Liver (tissue), 9 donors: ENCODE measurements around the gene SLC6A18. TPM values are rescaled to one million over a fixed set of nuclear protein-coding genes. Genes with fewer than 3 reads are reported as not detected.

ENCODE experiments used
- DNase-seq: peaks from one replicate; pipeline ENCODE4 v3.0.0-alpha.2; 2017; ENCODE audit warnings: low spot score
- H3K27ac ChIP-seq, 2 donors: one replicate each; pipeline ENCODE4 v1.7.0; 2013; ENCODE audit warnings: inconsistent platforms in 2 of 2, low read length in 2 of 2, control low read depth in 1 of 2, low read depth in 1 of 2, mild to moderate bottlenecking in 1 of 2
- H3K27me3 ChIP-seq, 4 donors: one replicate each; pipeline versions ENCODE4 v1.6.1 to v1.7.0; 2013; ENCODE audit warnings: low read length in 3 of 4, inconsistent platforms in 1 of 4, mild to moderate bottlenecking in 1 of 4, moderate library complexity in 1 of 4; ENCODE audit not compliant: control insufficient read depth in 4 of 4, insufficient read depth in 4 of 4
- H3K36me3 ChIP-seq, 4 donors: one replicate each; pipeline versions ENCODE4 v1.6.1 to v1.7.0; 2013; ENCODE audit warnings: low read length in 3 of 4, mild to moderate bottlenecking in 3 of 4, low read depth in 1 of 4, moderate library complexity in 1 of 4; ENCODE audit not compliant: control insufficient read depth in 4 of 4, insufficient read depth in 3 of 4
- H3K4me1 ChIP-seq, 4 donors: one replicate each; pipeline versions ENCODE4 v1.6.1 to v1.7.0; 2013; ENCODE audit warnings: low read length in 3 of 4, mild to moderate bottlenecking in 3 of 4, moderate library complexity in 1 of 4; ENCODE audit not compliant: control insufficient read depth in 4 of 4, insufficient read depth in 4 of 4
- H3K4me3 ChIP-seq, 3 donors: one replicate each; pipeline versions ENCODE4 v1.6.1 to v1.7.0; 2013; ENCODE audit warnings: low read length in 3 of 3, control low read depth in 1 of 3, low read depth in 1 of 3, mild to moderate bottlenecking in 1 of 3
- H3K9ac ChIP-seq, 2 donors: one replicate each; pipeline ENCODE4 v1.7.0; 2013; ENCODE audit warnings: low read length in 2 of 2, mild to moderate bottlenecking in 2 of 2, moderate library complexity in 2 of 2, control low read depth in 1 of 2, low read depth in 1 of 2
- H3K9me3 ChIP-seq, 4 donors: one replicate each; pipeline versions ENCODE4 v1.6.1 to v1.7.0; 2013; ENCODE audit warnings: low read length in 3 of 4; ENCODE audit not compliant: control insufficient read depth in 4 of 4
- ATF3 ChIP-seq: IDR thresholded peaks from 2 replicates; pipeline ENCODE4 v1.6.1; 2016; ENCODE audit warnings: antibody characterized with exemption
- CTCF ChIP-seq: fragments of 150-350 bp; IDR thresholded peaks from 2 replicates; pipeline ENCODE4 v1.5.1; 2017; ENCODE audit warnings: improper control_type of control experiment, low read depth, low read length; ENCODE audit not compliant: missing input control
- EGR1 ChIP-seq, 2 donors: IDR thresholded peaks; 2 replicates each; pipeline ENCODE4 v1.6.1; 2016 to 2018; ENCODE audit warnings: antibody characterized with exemption in 2 of 2, low read depth in 2 of 2
- FOXA1 ChIP-seq: IDR thresholded peaks from 2 replicates; pipeline ENCODE4 v1.6.1; 2016; ENCODE audit warnings: antibody characterized with exemption
- GABPA ChIP-seq, 2 donors: IDR thresholded peaks in 1 of 2; conservative IDR thresholded peaks in 1 of 2; 2 replicates each; pipeline ENCODE4 v1.6.1; 2016; ENCODE audit warnings: antibody characterized with exemption in 2 of 2, mild to moderate bottlenecking in 1 of 2, moderate library complexity in 1 of 2
- HNF4A ChIP-seq, 2 donors: conservative IDR thresholded peaks; 2 replicates each; pipeline ENCODE4 v1.6.1; 2016; ENCODE audit warnings: antibody characterized with exemption in 2 of 2, mild to moderate bottlenecking in 2 of 2
- HNF4G ChIP-seq: IDR thresholded peaks from 2 replicates; pipeline ENCODE4 v1.6.1; 2016; ENCODE audit warnings: antibody characterized with exemption
- JUND ChIP-seq, 2 donors: IDR thresholded peaks; 2 replicates each; pipeline ENCODE4 v1.6.1; 2016; ENCODE audit warnings: antibody characterized with exemption in 2 of 2
- MAX ChIP-seq: IDR thresholded peaks from 2 replicates; pipeline ENCODE4 v1.6.1; 2016; ENCODE audit warnings: antibody characterized with exemption
- NR2F2 ChIP-seq: IDR thresholded peaks from 2 replicates; pipeline ENCODE4 v1.6.1; 2016; ENCODE audit warnings: antibody characterized with exemption
- REST ChIP-seq: IDR thresholded peaks from 2 replicates; pipeline ENCODE4 v1.6.1; 2016; ENCODE audit warnings: antibody characterized with exemption, mild to moderate bottlenecking
- SP1 ChIP-seq: IDR thresholded peaks from 2 replicates; pipeline ENCODE4 v1.6.1; 2018; ENCODE audit warnings: antibody characterized with exemption, mild to moderate bottlenecking
- YY1 ChIP-seq: IDR thresholded peaks from 2 replicates; pipeline ENCODE4 v1.6.1; 2016; ENCODE audit warnings: antibody characterized with exemption, mild to moderate bottlenecking
- ZBTB33 ChIP-seq: IDR thresholded peaks from 2 replicates; pipeline ENCODE4 v1.6.1; 2016; ENCODE audit warnings: antibody characterized with exemption
- WGBS: extraction: QIAGEN DNeasy Blood & Tissue Kit; methylation state at CpG from one replicate; pipeline ENCODE4 v1.1.7; 2013; 5-methylcytosine and 5-hydroxymethylcytosine counted together
- polyA plus RNA-seq, 2 donors: library from polyadenylated mRNA; stranded (reverse) in 1 of 2; unstranded in 1 of 2; fragments of 200-250 nt in 1 of 2; fragments of >200 nt in 1 of 2; fragmentation: Nextera tagmentation in 1 of 2; extraction: Ambion mirVana in 1 of 2; gene quantifications; one replicate each; pipeline versions ENCODE4 v1.2.1 to v1.2.3, GENCODE V29; 2013 to 2015
- total RNA-seq, 2 donors: library from RNA; depleted of rRNA; stranded (reverse); fragments of >200 nt; gene quantifications; one replicate each; pipeline ENCODE4 v1.2.3, GENCODE V29; 2014
- donor health status: healthy.
- donor health status: healthy.
- donor health status: healthy.
- donor health status: healthy.
- donor health status: healthy.

Gene SLC6A18
- total and polyA plus RNA-seq, 4 donors = not detected

- Histone ChIP-seq H3K27ac (no peak overlapping the region), H3K9me3 (no peaks in the 10 kb centered on the region), H3K4me1 (peaks cover 0 to 10% (median 4%) of the 10 kb centered on the region in 4 donors), H3K36me3 (no peaks in the 10 kb centered on the region), H3K27me3 (no peaks in the 10 kb centered on the region), H3K9ac (no peak overlapping the region), H3K4me3 (no peak overlapping the region)
- no peak for DNase-seq
- WGBS = 89% methylated on average over 26 of the region's 26 CpGs
- TF ChIP-seq SP1 = no peak
- no peak for TF ChIP-seq MAX
- no peak for TF ChIP-seq FOXA1
- no peak for TF ChIP-seq YY1
- TF ChIP-seq ZBTB33 = no peak
Observed at GRCh38 chr5:1202026-1202797, 23.0 kb upstream of the SLC6A18 start.

GRCh38 chr5:1202798-1203185 lies 22.4 kb upstream of the SLC6A18 start:
- 91% methylated on average over 7 of the region's 7 CpGs for whole genome bisulfite sequencing
- H3K36me3 ChIP-seq = no peaks in the 10 kb centered on the region
- no peaks in the 10 kb centered on the region for H3K9me3 ChIP-seq
- no peak for DNase-seq
- no peak for TF ChIP-seq NR2F2
- no peak for TF ChIP-seq GABPA (IDR thresholded peaks at IDR 0.05 in 1 of 2, conservative IDR thresholded peaks at IDR 0.05 in 1 of 2)
- no peak for TF ChIP-seq JUND (IDR thresholded peaks at IDR 0.05)
- TF ChIP-seq SP1 = no peak
- no peak overlapping the region for H3K9ac ChIP-seq
- peaks cover 0 to 10% (median 4%) of the 10 kb centered on the region in 4 donors for H3K4me1 ChIP-seq
- H3K27ac ChIP-seq = no peak overlapping the region
- no peak overlapping the region for H3K4me3 ChIP-seq
- H3K27me3 ChIP-seq = no peaks in the 10 kb centered on the region

GRCh38 chr5:1203311-1203967 lies 21.7 kb upstream of the SLC6A18 start:
- peaks cover 0 to 10% (median 4%) of the 10 kb centered on the region in 4 donors for H3K4me1 ChIP-seq
- H3K36me3 ChIP-seq = no peaks in the 10 kb centered on the region
- H3K27me3 ChIP-seq = no peaks in the 10 kb centered on the region
- no peak for DNase-seq
- no peak for TF ChIP-seq CTCF
- no peak for TF ChIP-seq EGR1 (IDR thresholded peaks at IDR 0.05; ENCODE audit: low read depth in 2 of 2)
- TF ChIP-seq HNF4A (conservative IDR thresholded peaks at IDR 0.05) = no peak
- TF ChIP-seq HNF4G = no peak
- TF ChIP-seq MAX = no peak
- no peak for TF ChIP-seq REST
- TF ChIP-seq FOXA1 = no peak
- TF ChIP-seq ATF3 = no peak
- TF ChIP-seq ZBTB33 = no peak
- no peak for TF ChIP-seq GABPA (IDR thresholded peaks at IDR 0.05 in 1 of 2, conservative IDR thresholded peaks at IDR 0.05 in 1 of 2)
- WGBS = 94% methylated on average over 24 of the region's 24 CpGs
- no peak overlapping the region for H3K27ac ChIP-seq
- no peaks in the 10 kb centered on the region for H3K9me3 ChIP-seq
- no peak overlapping the region for H3K9ac ChIP-seq
- H3K4me3 ChIP-seq = no peak overlapping the region
